Progenitor cell of endocrine pancreas (in vitro differentiated cells): ENCODE data around the gene BFSP1. TPM values are rescaled to one million over a fixed set of nuclear protein-coding genes. Genes with fewer than 3 reads are reported as not detected.
A peak's percentile ranks its signal among the peaks of the same experiment; 100 is the strongest.

Source experiments
- DNase-seq: peaks from one replicate; pipeline ENCODE4 v3.0.0; 2021; ENCODE audit warnings: low spot score; ENCODE audit not compliant: unreplicated experiment
- H3K27ac Mint-ChIP-seq: 2 replicates; pipeline ENCODE4 v1.8.0; 2021; ENCODE audit warnings: mild to moderate bottlenecking, moderate library complexity, mixed read lengths
- H3K27me3 Mint-ChIP-seq: 2 replicates; pipeline ENCODE4 v1.8.0; 2021; ENCODE audit warnings: mixed read lengths
- H3K36me3 Mint-ChIP-seq: 2 replicates; pipeline ENCODE4 v1.8.0; 2022; ENCODE audit warnings: mixed read lengths; ENCODE audit not compliant: insufficient read depth
- H3K4me1 Mint-ChIP-seq: 2 replicates; pipeline ENCODE4 v1.8.0; 2021; ENCODE audit warnings: low read depth, mixed read lengths
- H3K4me3 Mint-ChIP-seq: 2 replicates; pipeline ENCODE4 v1.8.0; 2021; ENCODE audit warnings: low read depth, mild to moderate bottlenecking, moderate library complexity, mixed read lengths
- H3K9me3 Mint-ChIP-seq: 2 replicates; pipeline ENCODE4 v1.8.0; 2021; ENCODE audit warnings: low read depth, mixed read lengths
- total RNA-seq: library from RNA; stranded (reverse); gene quantifications from 2 replicates; pipeline ENCODE4 v1.2.1, GENCODE V29; 2021
- TF ChIP-seq, protein P1 (sequence below): fragments of 200-600 bp; sonication (generic); IDR thresholded peaks from one replicate; pipeline ENCODE4 v1.5.0; 2021; ENCODE audit warnings: antibody characterized with exemption, mild to moderate bottlenecking; ENCODE audit not compliant: unreplicated experiment

BFSP1 gene
- total RNA-seq, 1 donor from 2014 or later, result 4.2 TPM

DNA sequence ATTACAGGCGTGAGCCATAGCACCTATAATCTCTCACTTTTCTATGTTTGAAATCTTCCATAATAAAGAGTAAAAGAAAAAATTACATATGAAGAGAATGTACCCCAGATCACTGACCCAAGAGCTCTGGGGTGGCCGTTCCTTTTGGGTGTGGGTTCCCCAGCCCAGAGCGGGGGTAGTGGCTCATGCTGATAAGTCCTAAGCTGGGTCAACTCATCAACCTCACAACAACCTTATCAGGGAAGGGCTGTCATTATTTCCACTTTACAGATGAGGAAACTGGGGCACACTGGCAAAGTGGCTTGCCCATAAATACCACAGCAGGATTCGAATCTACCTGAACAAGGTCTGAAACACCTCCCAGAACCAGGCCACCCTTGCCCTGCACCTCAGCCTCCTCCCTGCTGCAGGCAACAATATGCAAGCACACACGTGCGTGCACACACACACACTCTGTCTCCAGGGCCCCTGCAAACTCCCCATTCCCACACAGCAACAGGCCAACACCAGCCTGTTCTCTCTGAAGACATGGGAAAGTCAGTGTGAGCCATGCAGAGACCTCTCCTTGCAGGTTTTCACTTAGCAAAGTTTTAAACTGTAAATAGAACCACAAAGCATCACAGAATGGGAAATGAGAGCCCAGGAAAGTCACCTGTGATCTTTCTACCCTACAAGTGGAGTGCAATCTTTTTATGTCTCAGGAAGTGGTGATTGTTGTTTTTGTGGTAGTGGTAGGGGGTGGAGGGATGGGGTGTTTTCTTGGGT lies 27.7 kb downstream of the BFSP1 start:
- peaks cover 1% of the 10 kb centered on the region for H3K4me1 Mint-ChIP-seq
- no peak overlapping the region for H3K4me3 Mint-ChIP-seq
- no peak overlapping the region for H3K27ac Mint-ChIP-seq
- peaks cover 32% of the 10 kb centered on the region for H3K27me3 Mint-ChIP-seq
- TF ChIP-seq, protein P1, sequence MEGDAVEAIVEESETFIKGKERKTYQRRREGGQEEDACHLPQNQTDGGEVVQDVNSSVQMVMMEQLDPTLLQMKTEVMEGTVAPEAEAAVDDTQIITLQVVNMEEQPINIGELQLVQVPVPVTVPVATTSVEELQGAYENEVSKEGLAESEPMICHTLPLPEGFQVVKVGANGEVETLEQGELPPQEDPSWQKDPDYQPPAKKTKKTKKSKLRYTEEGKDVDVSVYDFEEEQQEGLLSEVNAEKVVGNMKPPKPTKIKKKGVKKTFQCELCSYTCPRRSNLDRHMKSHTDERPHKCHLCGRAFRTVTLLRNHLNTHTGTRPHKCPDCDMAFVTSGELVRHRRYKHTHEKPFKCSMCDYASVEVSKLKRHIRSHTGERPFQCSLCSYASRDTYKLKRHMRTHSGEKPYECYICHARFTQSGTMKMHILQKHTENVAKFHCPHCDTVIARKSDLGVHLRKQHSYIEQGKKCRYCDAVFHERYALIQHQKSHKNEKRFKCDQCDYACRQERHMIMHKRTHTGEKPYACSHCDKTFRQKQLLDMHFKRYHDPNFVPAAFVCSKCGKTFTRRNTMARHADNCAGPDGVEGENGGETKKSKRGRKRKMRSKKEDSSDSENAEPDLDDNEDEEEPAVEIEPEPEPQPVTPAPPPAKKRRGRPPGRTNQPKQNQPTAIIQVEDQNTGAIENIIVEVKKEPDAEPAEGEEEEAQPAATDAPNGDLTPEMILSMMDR, result no peak
- no peaks in the 10 kb centered on the region for H3K9me3 Mint-ChIP-seq
- no peaks in the 10 kb centered on the region for H3K36me3 Mint-ChIP-seq
- no peak for DNase-seq

DNA sequence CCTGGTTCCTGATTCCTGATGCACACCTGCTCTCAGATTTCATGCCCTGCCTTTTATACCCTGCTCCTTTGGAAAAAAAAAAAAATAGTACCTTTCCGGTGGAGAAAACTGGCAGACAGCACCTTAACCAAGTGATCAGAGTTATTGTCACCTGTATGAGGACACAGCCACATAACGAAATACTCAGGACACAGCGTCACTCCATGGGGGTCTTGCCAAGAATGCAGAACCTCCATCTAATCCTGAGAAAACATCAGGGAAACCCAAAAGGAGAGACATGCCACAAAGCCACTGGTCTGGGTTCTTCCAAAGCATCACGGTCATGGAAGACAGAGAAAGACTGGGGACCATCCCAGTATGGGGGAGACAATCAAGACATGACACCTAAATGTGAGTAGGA lies 29.1 kb downstream of the BFSP1 start:
- H3K9me3 Mint-ChIP-seq, result no peaks in the 10 kb centered on the region
- TF ChIP-seq, protein P1, result no peak
- no peaks in the 10 kb centered on the region for H3K36me3 Mint-ChIP-seq
- no peak overlapping the region for H3K4me3 Mint-ChIP-seq
- H3K27ac Mint-ChIP-seq, result no peak overlapping the region
- peaks cover 1% of the 10 kb centered on the region for H3K4me1 Mint-ChIP-seq
- H3K27me3 Mint-ChIP-seq, result peaks cover 21% of the 10 kb centered on the region
- DNase-seq, result no peak

DNA sequence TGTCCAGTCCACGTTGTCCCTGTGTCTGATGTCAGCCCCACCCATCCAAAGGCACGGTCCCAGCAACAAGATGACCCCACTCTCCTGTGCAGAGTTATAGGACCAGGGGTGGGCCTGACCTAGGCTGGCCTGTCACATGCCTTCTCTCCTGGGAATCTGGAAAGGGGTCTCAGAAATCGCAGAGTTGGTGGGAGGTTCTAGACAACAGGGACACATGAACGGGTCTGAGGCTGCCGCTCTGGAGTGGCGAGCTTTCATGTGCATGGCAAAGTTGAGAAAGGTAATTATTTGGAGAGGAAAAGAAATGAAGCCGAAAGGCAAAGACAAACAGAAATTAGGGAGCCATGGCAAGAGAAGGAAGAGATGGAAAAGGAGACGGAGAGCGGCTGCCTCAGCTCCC lies 29.5 kb downstream of the BFSP1 start:
- no peak for DNase-seq

DNA sequence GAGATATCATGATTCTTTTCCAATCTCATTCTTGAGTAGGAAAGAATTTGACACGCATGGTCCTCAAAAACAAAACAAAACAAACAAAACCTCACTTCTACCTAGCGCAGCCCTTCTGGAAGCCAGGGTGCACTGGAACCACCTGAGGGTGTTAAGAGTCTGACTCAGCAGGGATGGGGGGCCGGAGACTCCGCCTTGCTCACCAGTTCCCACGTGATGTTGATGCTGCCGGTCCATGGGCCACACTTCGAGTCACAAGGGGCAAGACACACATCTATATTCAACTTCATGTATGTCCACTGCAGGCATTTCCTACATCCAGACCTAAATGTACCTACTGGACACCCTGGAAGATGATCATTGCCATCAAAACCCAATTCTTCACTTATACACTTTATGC lies 30.4 kb downstream of the BFSP1 start:
- H3K9me3 Mint-ChIP-seq, result no peaks in the 10 kb centered on the region
- H3K27me3 Mint-ChIP-seq, result peaks cover 16% of the 10 kb centered on the region

More for the DNA sequence above, 29.5 kb downstream of the BFSP1 start:
- TF ChIP-seq, protein P1, result no peak
- Mint-ChIP-seq H3K36me3 (no peaks in the 10 kb centered on the region), H3K27ac (no peak overlapping the region), H3K4me1 (peaks cover 1% of the 10 kb centered on the region), H3K27me3 (peaks cover 20% of the 10 kb centered on the region), H3K9me3 (no peaks in the 10 kb centered on the region), H3K4me3 (no peak overlapping the region)

DNA sequence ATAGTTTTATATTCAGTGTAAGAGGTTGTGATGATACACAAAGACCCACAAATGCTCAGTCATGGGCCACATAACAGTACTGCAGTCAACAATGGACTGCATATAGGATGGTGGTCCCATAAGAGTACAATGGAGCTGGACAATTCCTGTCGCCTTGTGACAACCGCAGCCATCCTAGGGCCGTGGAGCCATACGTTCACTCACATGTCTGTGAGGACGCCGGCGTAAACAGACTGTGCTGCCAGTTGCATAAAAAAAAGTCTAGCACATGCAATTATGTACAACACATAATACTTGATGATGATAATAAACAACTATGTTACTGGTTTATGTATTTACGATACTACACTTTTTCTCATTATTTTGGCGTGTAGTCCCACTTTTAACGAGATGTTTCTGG lies 30.9 kb downstream of the BFSP1 start:
- Mint-ChIP-seq H3K4me3 (no peak overlapping the region), H3K9me3 (no peaks in the 10 kb centered on the region), H3K36me3 (no peaks in the 10 kb centered on the region), H3K27me3 (peaks cover 11% of the 10 kb centered on the region), H3K4me1 (peaks cover 1% of the 10 kb centered on the region), H3K27ac (no peak overlapping the region)
- DNase-seq, result no peak
- TF ChIP-seq, protein P1, result no peak

More for the DNA sequence above, 30.4 kb downstream of the BFSP1 start:
- Mint-ChIP-seq H3K27ac (peak overlapping the region; percentile 29), H3K4me1 (peaks cover 1% of the 10 kb centered on the region), H3K4me3 (no peak overlapping the region), H3K36me3 (no peaks in the 10 kb centered on the region)
- TF ChIP-seq, protein P1, result no peak
- no peak for DNase-seq
